Panc1 (cell line): ENCODE measurements around the gene SCN8A.

Source experiments
- POLR2AphosphoS5 ChIP-seq: IDR thresholded peaks from 2 replicates; pipeline ENCODE4 v1.6.1; 2012; ENCODE audit warnings: mild to moderate bottlenecking, low read depth, low read length, moderate library complexity
- SIN3A ChIP-seq: IDR thresholded peaks from 2 replicates; pipeline ENCODE4 v1.6.1; 2012; ENCODE audit warnings: low read depth, mild to moderate bottlenecking, low read length, moderate library complexity, borderline replicate concordance; ENCODE audit not compliant: insufficient read depth
- TCF7L2 ChIP-seq: IDR thresholded peaks from 2 replicates; pipeline ENCODE4 v1.6.1; 2011; ENCODE audit warnings: mild to moderate bottlenecking, low read depth, low read length, inconsistent platforms
- TF ChIP-seq, protein P1 (sequence below): fragments of 450-650 bp; IDR thresholded peaks from 2 replicates; pipeline ENCODE4 v1.5.1; 2017; ENCODE audit warnings: mild to moderate bottlenecking
- TF ChIP-seq, protein P2 (sequence below), 2 experiments: IDR thresholded peaks; 2 replicates each; pipeline ENCODE4 v1.6.1; 2011 to 2012; ENCODE audit warnings: low read depth in 2 of 2, control low read depth in 1 of 2, low read length in 1 of 2, mild to moderate bottlenecking in 1 of 2, moderate library complexity in 1 of 2; ENCODE audit not compliant: insufficient read depth in 1 of 2

DNA sequence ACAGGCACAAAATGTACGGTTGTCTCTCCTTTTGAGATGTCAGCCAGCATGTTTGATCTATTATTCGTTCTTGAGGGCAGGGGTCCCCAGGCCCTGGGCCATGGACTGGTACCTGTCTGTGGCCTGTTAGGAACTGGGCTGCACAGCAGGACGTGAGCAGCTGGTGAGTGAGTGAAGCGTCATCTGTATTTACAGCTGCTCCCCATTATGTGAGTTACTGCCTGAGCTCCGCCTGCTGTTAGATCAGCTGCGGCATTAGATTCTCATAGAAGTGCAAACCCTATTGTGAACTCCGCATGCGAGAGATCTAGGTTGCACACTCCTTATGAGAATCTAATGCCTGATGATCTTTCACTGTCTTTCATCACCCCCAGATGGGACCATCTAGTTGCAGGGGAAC is 41.4 kb upstream of the SCN8A start:
- TF ChIP-seq, protein P1, sequence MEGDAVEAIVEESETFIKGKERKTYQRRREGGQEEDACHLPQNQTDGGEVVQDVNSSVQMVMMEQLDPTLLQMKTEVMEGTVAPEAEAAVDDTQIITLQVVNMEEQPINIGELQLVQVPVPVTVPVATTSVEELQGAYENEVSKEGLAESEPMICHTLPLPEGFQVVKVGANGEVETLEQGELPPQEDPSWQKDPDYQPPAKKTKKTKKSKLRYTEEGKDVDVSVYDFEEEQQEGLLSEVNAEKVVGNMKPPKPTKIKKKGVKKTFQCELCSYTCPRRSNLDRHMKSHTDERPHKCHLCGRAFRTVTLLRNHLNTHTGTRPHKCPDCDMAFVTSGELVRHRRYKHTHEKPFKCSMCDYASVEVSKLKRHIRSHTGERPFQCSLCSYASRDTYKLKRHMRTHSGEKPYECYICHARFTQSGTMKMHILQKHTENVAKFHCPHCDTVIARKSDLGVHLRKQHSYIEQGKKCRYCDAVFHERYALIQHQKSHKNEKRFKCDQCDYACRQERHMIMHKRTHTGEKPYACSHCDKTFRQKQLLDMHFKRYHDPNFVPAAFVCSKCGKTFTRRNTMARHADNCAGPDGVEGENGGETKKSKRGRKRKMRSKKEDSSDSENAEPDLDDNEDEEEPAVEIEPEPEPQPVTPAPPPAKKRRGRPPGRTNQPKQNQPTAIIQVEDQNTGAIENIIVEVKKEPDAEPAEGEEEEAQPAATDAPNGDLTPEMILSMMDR, result no peak
- TF ChIP-seq TCF7L2, result no peak
- no peak for TF ChIP-seq POLR2AphosphoS5
- no peak for TF ChIP-seq SIN3A
- TF ChIP-seq, protein P2, sequence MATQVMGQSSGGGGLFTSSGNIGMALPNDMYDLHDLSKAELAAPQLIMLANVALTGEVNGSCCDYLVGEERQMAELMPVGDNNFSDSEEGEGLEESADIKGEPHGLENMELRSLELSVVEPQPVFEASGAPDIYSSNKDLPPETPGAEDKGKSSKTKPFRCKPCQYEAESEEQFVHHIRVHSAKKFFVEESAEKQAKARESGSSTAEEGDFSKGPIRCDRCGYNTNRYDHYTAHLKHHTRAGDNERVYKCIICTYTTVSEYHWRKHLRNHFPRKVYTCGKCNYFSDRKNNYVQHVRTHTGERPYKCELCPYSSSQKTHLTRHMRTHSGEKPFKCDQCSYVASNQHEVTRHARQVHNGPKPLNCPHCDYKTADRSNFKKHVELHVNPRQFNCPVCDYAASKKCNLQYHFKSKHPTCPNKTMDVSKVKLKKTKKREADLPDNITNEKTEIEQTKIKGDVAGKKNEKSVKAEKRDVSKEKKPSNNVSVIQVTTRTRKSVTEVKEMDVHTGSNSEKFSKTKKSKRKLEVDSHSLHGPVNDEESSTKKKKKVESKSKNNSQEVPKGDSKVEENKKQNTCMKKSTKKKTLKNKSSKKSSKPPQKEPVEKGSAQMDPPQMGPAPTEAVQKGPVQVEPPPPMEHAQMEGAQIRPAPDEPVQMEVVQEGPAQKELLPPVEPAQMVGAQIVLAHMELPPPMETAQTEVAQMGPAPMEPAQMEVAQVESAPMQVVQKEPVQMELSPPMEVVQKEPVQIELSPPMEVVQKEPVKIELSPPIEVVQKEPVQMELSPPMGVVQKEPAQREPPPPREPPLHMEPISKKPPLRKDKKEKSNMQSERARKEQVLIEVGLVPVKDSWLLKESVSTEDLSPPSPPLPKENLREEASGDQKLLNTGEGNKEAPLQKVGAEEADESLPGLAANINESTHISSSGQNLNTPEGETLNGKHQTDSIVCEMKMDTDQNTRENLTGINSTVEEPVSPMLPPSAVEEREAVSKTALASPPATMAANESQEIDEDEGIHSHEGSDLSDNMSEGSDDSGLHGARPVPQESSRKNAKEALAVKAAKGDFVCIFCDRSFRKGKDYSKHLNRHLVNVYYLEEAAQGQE (IDR thresholded peaks at IDR 0.05; ENCODE audit: insufficient read depth in 1 of 2, low read depth in 2 of 2, low read length in 1 of 2), result no peak
